ENCODE data around the gene MRPL21. TPM values are rescaled to one million over a fixed set of nuclear protein-coding genes. Genes with fewer than 3 reads are reported as not detected.

Gene MRPL21
- total RNA-seq, 1 experiment from 2014 or later, result 96.5 TPM

DNA sequence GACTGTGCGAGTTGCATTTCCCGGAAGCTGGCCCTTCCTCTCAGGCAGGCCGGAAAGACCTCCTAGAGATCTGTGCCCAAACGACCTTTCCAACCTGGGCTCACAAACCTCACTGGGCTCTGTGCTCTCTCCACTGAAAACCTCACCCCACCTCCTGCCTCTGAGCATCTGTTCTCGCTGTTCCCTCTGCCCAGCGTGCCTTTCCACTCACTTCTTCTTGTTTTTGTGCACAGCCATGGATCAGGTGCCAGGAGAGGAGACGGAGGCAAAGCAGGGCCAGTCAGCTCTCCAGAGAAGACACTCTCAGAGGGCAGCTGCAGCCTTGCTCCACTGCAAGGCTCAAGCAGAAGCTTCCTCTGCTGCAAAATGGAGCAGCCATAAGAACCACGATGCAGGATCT, 51.0 kb downstream of the MRPL21 start:
- no peaks in the 10 kb centered on the region for H3K9me3 Mint-ChIP-seq (ENCODE audit: unreplicated experiment)
- no peaks in the 10 kb centered on the region for H3K36me3 Mint-ChIP-seq (ENCODE audit: insufficient read depth, unreplicated experiment)
- TF ChIP-seq, protein P1, sequence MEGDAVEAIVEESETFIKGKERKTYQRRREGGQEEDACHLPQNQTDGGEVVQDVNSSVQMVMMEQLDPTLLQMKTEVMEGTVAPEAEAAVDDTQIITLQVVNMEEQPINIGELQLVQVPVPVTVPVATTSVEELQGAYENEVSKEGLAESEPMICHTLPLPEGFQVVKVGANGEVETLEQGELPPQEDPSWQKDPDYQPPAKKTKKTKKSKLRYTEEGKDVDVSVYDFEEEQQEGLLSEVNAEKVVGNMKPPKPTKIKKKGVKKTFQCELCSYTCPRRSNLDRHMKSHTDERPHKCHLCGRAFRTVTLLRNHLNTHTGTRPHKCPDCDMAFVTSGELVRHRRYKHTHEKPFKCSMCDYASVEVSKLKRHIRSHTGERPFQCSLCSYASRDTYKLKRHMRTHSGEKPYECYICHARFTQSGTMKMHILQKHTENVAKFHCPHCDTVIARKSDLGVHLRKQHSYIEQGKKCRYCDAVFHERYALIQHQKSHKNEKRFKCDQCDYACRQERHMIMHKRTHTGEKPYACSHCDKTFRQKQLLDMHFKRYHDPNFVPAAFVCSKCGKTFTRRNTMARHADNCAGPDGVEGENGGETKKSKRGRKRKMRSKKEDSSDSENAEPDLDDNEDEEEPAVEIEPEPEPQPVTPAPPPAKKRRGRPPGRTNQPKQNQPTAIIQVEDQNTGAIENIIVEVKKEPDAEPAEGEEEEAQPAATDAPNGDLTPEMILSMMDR (IDR thresholded peaks at IDR 0.05; ENCODE audit: unreplicated experiment), result no peak
- H3K27ac Mint-ChIP-seq (ENCODE audit: low read depth, unreplicated experiment), result no peak overlapping the region
- no peak for DNase-seq (ENCODE audit: unreplicated experiment)
- H3K27me3 Mint-ChIP-seq (ENCODE audit: insufficient read depth, unreplicated experiment), result peaks cover 23% of the 10 kb centered on the region
- H3K4me3 Mint-ChIP-seq (ENCODE audit: unreplicated experiment), result no peak overlapping the region
- intact Hi-C loops (cut with micrococcal nuclease), result no loop called here
- BruUV-seq (replicated peaks), result no TSS peak
- CTCF ChIA-PET, result interaction anchor here (1.4 kb wide), 1 partner anchor 9 kb away, joined by 4 read pairs; no protein-coding TSS in a partner anchor
- peaks cover 9% of the 10 kb centered on the region for H3K4me1 Mint-ChIP-seq (ENCODE audit: insufficient read depth, unreplicated experiment)
- POLR2A ChIA-PET, result interaction anchor here (1.0 to 1.5 kb wide), 2 partner anchors 8 to 11 kb away, joined by 3 to 4 read pairs; partner anchors contain the start of gene CPT1A

DNA sequence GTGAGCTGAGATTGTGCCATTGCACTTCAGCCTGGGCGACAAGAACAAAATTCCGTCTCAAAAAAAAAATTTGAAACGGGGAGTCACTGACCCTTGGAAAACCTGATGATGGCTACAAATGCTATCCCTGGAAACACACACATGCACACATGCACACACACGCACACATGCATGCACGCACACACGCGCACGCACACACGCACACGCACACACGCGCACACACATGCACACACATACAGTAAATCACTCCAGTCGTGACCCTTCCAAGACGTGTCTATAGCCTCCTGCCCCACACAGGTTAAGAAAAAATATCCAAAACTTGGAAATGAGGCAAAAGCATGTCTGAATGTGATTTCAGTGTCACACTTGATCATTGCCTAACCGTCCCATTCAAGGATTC, 55.2 kb downstream of the MRPL21 start:
- DNase-seq (ENCODE audit: unreplicated experiment), result no peak
- Mint-ChIP-seq H3K36me3 (ENCODE audit: insufficient read depth, unreplicated experiment) (no peaks in the 10 kb centered on the region), H3K4me3 (ENCODE audit: unreplicated experiment) (no peak overlapping the region), H3K27ac (ENCODE audit: low read depth, unreplicated experiment) (no peak overlapping the region), H3K27me3 (ENCODE audit: insufficient read depth, unreplicated experiment) (peaks cover 13% of the 10 kb centered on the region), H3K4me1 (ENCODE audit: insufficient read depth, unreplicated experiment) (peaks cover 4% of the 10 kb centered on the region), H3K9me3 (ENCODE audit: unreplicated experiment) (no peaks in the 10 kb centered on the region)
- POLR2A ChIA-PET, result interaction anchor here (0.6 kb wide), 1 partner anchor 56 kb away, joined by 3 read pairs; no protein-coding TSS in a partner anchor
- intact Hi-C loops (cut with micrococcal nuclease), result loop anchor here (10.0 kb wide), 1 partner anchor 236 kb away; no protein-coding TSS in a partner anchor
- CTCF ChIA-PET, result no interaction called here
- TF ChIP-seq, protein P1 (IDR thresholded peaks at IDR 0.05; ENCODE audit: unreplicated experiment), result no peak
- no TSS peak for BruUV-seq (replicated peaks)

DNA sequence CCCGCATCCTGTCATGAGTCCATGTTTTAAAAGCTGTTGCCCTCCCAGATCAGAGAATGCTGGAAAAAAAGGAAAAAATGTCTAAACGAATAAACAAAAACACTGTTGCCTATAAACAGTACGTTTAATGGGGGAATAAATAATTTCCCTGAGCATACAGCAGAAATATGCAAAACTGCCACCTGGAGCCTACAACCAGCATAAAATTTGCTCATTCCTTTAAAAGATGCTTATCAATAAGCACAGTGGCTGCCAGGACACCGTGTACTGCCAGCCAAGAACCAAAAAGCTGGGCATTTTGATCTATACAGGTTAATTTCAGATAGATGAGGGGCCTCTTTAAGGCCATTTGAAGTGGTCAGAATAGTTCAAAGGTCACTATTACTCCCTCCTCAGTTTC, 56.2 kb downstream of the MRPL21 start:
- TF ChIP-seq, protein P1 (IDR thresholded peaks at IDR 0.05; ENCODE audit: unreplicated experiment), result no peak
- peaks cover 3% of the 10 kb centered on the region for H3K27me3 Mint-ChIP-seq (ENCODE audit: insufficient read depth, unreplicated experiment)
- ChIA-PET POLR2A (no interaction called here), CTCF (interaction anchor here (0.6 kb wide), 1 partner anchor 30 kb away, joined by 3 read pairs; no protein-coding TSS in a partner anchor)
- no peak overlapping the region for H3K4me3 Mint-ChIP-seq (ENCODE audit: unreplicated experiment)
- no peak overlapping the region for H3K27ac Mint-ChIP-seq (ENCODE audit: low read depth, unreplicated experiment)
- no peak for DNase-seq (ENCODE audit: unreplicated experiment)
- H3K9me3 Mint-ChIP-seq (ENCODE audit: unreplicated experiment), result no peaks in the 10 kb centered on the region
- H3K36me3 Mint-ChIP-seq (ENCODE audit: insufficient read depth, unreplicated experiment), result no peaks in the 10 kb centered on the region
- peaks cover 5% of the 10 kb centered on the region for H3K4me1 Mint-ChIP-seq (ENCODE audit: insufficient read depth, unreplicated experiment)
- intact Hi-C loops (cut with micrococcal nuclease), result loop anchor here (10.0 kb wide), 1 partner anchor 237 kb away; no protein-coding TSS in a partner anchor
- no TSS peak for BruUV-seq (replicated peaks)

DNA sequence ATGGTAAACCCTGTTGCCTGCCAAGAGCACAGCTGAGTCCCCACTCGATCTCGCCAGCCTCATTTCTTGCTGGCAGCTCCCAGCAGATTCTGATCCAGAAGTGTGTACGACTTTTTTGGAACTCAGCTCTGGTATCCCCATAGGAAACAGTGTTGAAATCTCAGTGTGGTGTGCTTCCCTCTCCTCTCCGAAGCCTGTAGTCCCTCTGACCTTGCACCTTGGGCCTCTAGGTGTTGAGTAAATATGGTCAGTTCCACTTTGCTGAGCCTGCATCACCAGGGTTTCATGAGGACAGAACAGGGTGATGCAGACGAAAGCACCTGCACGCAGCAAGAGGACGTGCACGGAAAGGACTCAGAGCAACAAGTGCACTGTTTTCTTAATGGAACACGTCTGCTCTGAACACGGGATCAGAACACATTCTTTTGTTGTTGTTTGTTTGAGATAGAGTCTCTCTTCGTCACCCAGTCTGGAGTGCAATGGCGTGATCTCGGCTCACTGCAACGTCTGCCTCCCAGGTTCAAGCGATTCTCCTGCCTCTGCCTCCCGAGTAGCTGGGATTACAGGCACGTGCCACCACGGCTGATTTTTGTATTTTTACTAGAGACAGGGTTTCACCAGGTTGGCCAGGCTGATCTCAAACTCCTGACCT, 58.2 kb downstream of the MRPL21 start:
- no TSS peak for BruUV-seq (replicated peaks)
- ChIA-PET CTCF (interaction anchor here (0.6 kb wide), 1 partner anchor 69 kb away, joined by 3 read pairs; no protein-coding TSS in a partner anchor), POLR2A (no interaction called here)
- H3K27me3 Mint-ChIP-seq (ENCODE audit: insufficient read depth, unreplicated experiment), result no peaks in the 10 kb centered on the region
- TF ChIP-seq, protein P1 (IDR thresholded peaks at IDR 0.05; ENCODE audit: unreplicated experiment), result no peak
- intact Hi-C loops (cut with micrococcal nuclease), result loop anchor here (10.0 kb wide), 1 partner anchor 239 kb away; no protein-coding TSS in a partner anchor
- no peak overlapping the region for H3K27ac Mint-ChIP-seq (ENCODE audit: low read depth, unreplicated experiment)
- no peaks in the 10 kb centered on the region for H3K36me3 Mint-ChIP-seq (ENCODE audit: insufficient read depth, unreplicated experiment)
- DNase-seq (ENCODE audit: unreplicated experiment), result no peak
- no peaks in the 10 kb centered on the region for H3K9me3 Mint-ChIP-seq (ENCODE audit: unreplicated experiment)
- H3K4me3 Mint-ChIP-seq (ENCODE audit: unreplicated experiment), result no peak overlapping the region
- peaks cover 5% of the 10 kb centered on the region for H3K4me1 Mint-ChIP-seq (ENCODE audit: insufficient read depth, unreplicated experiment)
